HG02870 (cell line): ENCODE measurements around the gene ZC2HC1C.
"Not testable (repeated sequence)": the region's sequence is repeated elsewhere in the genome, so short reads cannot be mapped to it uniquely, and the experiment has no call there.

ENCODE experiments used
- ATAC-seq: cut with Tn5 transposase; IDR thresholded peaks from one replicate; pipeline ENCODE4 v1.9.1; 2021; ENCODE audit warnings: mild to moderate bottlenecking, moderate library complexity; ENCODE audit not compliant: unreplicated experiment

ZC2HC1C gene

GRCh38 chr14:75090353-75090752 lies 20.9 kb downstream of the ZC2HC1C start:
- no peak for ATAC-seq

GRCh38 chr14:75091251-75091650 lies 21.8 kb downstream of the ZC2HC1C start:
- no peak for ATAC-seq

GRCh38 chr14:75092698-75093097 lies 23.3 kb downstream of the ZC2HC1C start:
- ATAC-seq, result no peak

DNA sequence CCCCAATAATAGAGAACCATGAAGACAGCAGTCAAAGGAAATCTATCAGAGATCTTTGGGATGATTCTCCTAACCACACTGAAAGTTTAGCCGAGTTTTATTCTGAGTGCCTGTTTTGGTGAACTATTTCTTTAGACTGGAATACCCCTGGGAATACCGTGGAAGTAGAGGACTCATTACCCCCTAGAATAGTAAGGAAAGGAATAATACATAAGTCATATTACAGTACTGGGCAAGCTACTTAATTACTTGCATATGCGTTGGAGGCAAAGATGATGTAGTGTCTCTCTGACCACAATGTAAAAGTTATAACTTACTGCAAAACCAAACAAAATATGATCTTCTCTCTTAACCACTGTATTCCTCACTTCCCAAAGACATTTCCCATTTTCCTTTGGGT lies 25.5 kb downstream of the ZC2HC1C start:
- no peak for ATAC-seq

GRCh38 chr14:75095690-75096089 lies 26.2 kb downstream of the ZC2HC1C start:
- no peak for ATAC-seq

DNA sequence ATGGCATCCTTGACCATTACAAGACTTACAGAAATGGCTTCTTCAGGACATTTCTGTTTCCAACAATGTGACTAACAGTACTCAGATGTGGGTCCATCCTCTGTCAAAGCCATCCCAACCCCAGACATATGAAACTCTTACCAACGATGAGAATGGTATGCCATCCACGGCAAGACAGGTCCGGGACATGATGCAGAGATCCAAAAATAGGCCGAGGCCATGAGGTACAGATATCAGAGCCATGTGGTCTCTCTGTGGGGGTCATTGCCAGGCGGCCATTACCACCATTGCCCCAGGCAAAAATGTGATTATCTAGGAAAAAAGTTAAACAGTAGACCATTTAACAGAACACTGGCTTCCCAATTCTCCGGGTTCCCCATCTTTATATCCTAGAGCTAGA lies 27.5 kb downstream of the ZC2HC1C start:
- no peak for ATAC-seq

GRCh38 chr14:75098212-75098611 lies 28.8 kb downstream of the ZC2HC1C start:
- ATAC-seq, result no peak

GRCh38 chr14:75098682-75099081 lies 29.2 kb downstream of the ZC2HC1C start:
- ATAC-seq, result no peak

GRCh38 chr14:75101491-75101890 lies 32.0 kb downstream of the ZC2HC1C start:
- no peak for ATAC-seq

DNA sequence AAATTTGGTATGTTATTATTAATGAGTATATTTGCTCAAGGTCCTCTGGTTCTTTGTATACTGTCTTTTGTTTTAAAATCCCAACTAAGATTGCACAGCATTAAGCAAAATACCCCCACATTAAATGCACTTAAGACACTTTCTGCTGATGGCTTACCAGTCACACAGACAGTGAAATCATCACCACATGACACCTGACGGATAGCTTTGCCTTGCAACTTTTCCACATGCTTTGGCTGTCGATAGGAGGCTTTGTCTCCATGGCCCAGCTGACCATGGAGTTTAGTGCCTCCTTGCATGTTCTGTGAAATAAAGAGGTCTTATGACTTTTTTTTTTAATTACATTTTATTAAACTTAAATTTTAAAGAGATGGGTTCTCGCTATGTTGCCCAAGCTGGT lies 37.7 kb downstream of the ZC2HC1C start:
- no peak for ATAC-seq

DNA sequence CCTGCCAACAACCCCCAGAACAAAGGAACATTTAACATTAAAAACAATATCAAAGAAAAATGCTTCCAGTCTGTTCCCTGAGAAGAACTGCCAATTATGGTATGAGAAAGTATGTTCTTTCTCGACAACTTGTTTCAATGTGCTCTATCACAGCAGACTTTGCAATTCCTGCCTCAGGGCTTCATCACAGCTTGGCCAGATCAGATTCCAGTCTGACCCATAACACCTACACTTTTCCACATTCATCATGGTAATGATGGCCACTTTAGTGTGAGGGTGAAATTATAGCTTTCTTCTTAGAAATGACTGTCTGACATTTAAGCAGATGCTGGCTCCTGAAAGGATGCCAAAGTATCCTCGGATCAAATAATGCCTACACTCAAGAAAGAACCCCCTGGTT lies 40.4 kb downstream of the ZC2HC1C start:
- no peak for ATAC-seq

DNA sequence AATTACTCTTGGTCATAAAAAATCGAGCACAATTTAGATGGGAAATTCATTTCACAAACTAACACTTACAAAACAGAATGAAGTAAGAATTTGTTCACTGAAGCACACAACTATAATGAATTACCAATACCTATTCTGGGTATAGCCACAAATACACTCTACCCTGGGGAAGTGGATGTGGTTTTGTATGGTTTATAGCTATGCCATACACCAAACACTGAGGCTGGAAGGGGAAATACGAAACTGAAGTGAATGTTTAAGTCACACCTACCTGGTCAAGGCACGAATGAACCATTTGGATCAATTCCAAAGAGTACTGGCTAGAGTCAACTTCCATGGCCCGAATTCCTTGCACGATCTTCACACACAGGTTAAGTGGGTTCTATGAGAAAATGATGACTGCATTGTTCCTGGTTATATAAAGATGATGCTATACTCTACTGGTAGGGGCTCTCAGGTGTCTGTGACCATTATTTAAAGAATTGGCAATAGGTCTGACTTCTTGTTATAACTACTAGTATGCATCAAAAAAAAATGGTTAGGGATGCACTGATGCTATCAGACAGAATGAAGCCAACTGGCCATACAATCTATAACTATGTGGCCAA lies 44.6 kb downstream of the ZC2HC1C start:
- no peak for ATAC-seq

DNA sequence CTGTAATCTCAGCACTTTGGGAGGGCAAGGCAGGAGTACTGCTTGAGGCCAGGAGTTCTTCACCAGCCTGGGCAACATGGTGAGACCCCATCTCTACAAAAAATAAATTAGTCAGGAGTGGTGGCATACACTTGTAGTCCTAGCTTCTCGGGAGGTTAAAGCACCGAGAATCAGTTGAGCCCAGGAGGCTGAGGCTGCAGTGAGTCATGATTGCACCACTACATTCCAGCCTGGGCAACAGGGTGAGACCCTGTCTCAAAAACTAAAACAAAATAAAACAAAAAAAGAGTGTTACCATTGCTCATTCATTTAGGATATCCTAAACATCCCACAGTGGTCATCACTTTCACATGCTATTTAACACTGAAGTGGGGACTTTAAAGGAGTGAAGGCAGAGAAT lies 49.6 kb downstream of the ZC2HC1C start:
- ATAC-seq, result no peak

DNA sequence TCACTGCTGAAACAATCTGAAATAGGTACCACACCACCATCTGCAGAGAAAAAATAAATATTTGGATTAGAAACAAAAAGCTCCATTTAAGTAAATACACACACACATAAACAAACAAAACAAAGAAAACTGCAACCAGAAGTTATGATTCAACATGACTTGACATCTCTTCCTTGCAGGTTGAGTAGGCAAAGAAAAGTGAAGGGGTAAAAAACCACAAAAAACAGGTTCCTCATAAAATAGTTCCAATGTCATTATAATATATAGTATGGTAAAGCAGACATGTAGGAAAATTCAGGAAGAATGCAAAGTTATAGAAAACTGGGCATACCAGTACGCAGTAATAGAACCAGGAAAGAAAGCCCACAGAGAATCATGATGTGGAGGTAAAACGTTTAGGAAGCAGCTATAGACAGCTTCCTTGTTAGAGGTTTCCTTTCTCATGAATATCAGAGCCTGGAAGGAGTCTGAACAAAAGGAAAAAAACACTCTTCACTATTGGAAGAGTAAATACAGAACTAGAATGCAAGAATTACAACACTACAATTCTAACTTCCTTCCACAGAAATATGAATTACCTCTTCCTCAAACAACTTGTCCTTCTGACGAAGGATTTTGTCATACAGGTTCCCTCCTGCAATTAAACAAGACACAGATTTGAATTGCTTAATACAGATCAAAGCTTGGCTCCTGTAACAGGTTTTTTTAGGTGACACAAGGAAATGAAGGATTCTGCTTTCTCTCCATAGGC lies 51.3 kb downstream of the ZC2HC1C start:
- ATAC-seq, result no peak

GRCh38 chr14:75121552-75121951 lies 52.1 kb downstream of the ZC2HC1C start:
- ATAC-seq, result no peak

DNA sequence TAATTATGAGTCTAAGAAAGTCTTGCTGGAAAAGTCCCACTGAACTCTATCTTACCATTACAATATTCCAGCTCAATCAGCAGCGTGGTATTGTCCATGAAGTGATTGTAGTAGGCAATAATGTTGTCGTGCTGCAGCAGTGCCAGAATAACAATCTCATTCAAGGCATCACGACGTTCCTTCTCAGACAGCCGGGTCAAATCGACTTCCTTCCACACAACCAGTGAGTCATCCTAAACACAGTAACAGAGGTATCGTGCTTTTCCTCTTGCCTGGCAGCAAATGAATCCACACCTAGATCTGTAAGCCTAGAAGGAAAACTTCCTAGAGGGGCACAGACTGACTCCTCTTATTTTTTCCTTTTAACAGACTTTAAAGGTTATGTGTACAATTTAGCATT lies 54.5 kb downstream of the ZC2HC1C start:
- ATAC-seq, result no peak

DNA sequence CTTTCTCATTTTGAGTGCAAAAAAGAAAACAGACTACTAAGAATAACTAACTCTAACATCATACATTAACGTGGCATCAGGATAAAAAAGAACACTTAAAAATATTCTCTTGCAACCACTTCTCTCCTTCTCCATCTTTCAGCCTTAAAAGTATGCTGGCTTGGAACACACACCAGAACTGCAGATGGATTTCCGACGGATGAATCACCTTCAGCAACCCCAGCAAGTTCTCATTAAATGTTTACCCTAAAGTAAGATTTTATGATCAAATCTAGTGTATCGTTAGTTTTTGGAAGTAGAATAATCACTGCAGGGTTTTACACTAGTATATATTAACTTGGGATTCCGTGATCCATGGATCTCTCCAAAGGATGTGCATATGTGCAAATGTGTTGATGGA lies 56.2 kb downstream of the ZC2HC1C start:
- no peak for ATAC-seq

DNA sequence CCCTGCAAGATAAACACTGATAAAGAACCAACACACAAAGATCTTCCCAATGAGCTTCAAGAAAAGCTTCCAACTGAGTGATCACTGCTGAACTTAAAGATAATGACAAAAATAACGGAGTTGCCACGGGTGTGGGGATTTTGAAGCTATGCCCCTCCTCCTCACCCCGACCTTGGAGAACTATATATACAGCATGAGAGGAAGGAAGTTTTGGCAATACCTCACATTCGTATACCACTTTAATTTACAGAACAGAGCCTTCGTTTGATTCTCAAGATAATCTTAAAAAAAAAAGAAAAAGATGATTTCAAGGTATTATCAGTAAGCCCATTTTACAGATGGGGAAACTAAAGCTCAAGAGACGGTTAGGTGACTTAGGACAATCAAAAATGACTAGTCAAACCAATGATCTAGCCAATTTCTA lies 56.7 kb downstream of the ZC2HC1C start:
- ATAC-seq, result no peak

GRCh38 chr14:75126679-75127473 lies 57.4 kb downstream of the ZC2HC1C start, which contains the start of gene NEK9:
NEK9 (minus strand) TSS chr14:75127048; CDS start chr14:75126921, 127 bp downstream.
- ATAC-seq, result peak; percentile 87

DNA sequence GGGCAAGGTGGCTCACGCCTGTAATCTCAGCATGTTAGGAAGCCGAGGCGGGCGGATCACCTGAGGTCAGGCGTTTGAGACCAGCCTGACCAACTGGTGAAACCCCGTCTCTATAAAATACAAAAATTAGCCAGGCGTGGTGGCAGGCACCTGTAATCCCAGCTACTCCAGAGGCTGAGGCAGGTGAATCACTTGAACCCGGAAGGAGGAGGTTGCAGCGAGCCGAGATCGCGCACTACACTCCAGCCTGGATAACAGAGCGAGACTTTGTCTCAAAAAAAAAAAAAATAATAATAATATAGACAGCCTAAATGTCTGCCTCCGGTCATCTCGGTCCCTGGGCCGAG lies 58.0 kb downstream of the ZC2HC1C start:
- ATAC-seq, result not testable (repeated sequence)

DNA sequence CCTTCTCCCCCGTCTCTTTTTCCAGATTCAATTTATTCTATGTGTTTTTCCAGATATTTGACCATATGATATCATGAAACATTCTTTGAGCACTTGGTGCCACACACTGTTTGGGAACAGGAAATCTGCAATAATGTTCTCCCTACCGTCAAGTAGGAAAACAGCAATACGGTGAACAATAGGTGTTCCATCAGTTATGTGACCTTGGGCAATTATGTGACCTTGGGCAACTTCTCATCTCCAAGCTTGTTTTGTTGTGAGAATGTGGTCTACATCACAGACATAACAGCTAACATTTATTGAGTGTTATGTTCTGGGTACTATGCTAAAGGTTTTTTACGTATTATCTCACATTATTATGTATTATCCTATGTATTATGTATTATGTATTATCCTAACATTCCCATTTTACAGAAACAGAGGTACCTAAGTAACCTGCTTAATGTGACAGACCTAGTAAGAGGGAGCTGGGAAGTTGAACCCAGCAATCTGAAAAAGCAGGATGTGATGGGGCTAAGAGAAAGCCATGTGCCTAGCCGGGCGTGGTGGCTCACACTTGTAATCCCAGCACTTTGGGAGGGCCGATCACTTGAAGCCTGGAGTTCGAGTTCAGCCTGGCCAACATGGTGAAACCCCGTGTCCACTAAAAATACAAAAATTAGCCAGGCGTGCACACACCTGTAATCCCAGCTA lies 58.6 kb downstream of the ZC2HC1C start:
- ATAC-seq, result no peak
